Effector memory CD8-positive, alpha-beta T cell (primary cell): ENCODE measurements around the gene FERMT3.

Experiments used
- ATAC-seq: fragments of 150-1000 bp; cut with Tn5 transposase; replicated peaks from 2 replicates; pipeline ENCODE4 v1.10.0; 2021; ENCODE audit warnings: mild to moderate bottlenecking, moderate library complexity
- DNase-seq, 3 experiments: peaks; one replicate each; pipeline ENCODE4 v3.0.0; 2021
- H3K27ac Mint-ChIP-seq, 2 donors: one replicate each; pipeline ENCODE4 v1.8.0; 2022; ENCODE audit warnings: mild to moderate bottlenecking in 2 of 2, mixed read lengths in 2 of 2, moderate library complexity in 2 of 2
- H3K27me3 Mint-ChIP-seq, 2 donors: one replicate each; pipeline ENCODE4 v1.8.0; 2022; ENCODE audit warnings: mixed read lengths in 2 of 2
- H3K36me3 Mint-ChIP-seq: one replicate; pipeline ENCODE4 v1.8.0; 2022; ENCODE audit warnings: mild to moderate bottlenecking, moderate library complexity, mixed read lengths; ENCODE audit not compliant: insufficient read depth
- H3K4me1 Mint-ChIP-seq, 2 donors: one replicate each; pipeline ENCODE4 v1.8.0; 2022; ENCODE audit warnings: low read depth in 2 of 2, mixed read lengths in 2 of 2
- H3K4me3 Mint-ChIP-seq, 2 donors: one replicate each; pipeline ENCODE4 v1.8.0; 2022; ENCODE audit warnings: mild to moderate bottlenecking in 2 of 2, mixed read lengths in 2 of 2, moderate library complexity in 2 of 2
- H3K9me3 Mint-ChIP-seq, 2 donors: one replicate each; pipeline ENCODE4 v1.8.0; 2022; ENCODE audit warnings: mixed read lengths in 2 of 2

FERMT3 gene

DNA sequence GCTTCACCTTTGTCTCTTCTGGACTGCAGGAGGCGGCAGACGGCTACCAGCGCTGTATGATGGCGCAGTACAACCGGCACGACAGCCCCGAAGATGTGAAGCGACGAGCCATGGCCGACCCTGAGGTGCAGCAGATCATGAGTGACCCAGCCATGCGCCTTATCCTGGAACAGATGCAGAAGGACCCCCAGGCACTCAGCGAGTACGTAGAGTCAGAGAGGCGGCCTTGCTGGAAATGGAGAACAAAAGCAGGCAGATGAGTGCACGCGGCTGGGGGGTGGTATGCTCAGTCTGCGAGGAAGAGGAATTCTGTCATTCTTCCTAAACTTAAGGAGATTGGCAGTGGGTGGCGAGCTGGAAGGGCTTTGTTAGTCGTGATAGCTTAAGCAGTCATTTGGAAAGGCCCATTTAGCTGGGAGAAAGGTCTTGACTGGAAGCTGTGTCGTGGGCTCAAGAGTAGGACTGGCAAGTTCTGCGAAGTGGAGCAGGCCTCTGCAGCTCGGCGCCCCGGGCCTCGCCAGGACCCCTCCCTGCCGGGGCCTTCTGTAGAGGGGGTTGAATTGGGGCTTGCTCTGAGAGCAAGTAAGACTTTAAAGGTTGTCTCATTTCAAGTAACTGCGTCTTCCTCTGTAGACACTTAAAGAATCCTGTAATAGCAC is 3.0 kb upstream of the FERMT3 start:
- Mint-ChIP-seq H3K27ac (peak overlapping the region; percentile 67 to 77), H3K4me1 (peaks cover 24 to 28% of the 10 kb centered on the region in 2 donors), H3K36me3 (peaks cover 86% of the 10 kb centered on the region), H3K9me3 (no peaks in the 10 kb centered on the region), H3K4me3 (no peak overlapping the region), H3K27me3 (no peaks in the 10 kb centered on the region)
- ATAC-seq (no peak), DNase-seq (no peak)

DNA sequence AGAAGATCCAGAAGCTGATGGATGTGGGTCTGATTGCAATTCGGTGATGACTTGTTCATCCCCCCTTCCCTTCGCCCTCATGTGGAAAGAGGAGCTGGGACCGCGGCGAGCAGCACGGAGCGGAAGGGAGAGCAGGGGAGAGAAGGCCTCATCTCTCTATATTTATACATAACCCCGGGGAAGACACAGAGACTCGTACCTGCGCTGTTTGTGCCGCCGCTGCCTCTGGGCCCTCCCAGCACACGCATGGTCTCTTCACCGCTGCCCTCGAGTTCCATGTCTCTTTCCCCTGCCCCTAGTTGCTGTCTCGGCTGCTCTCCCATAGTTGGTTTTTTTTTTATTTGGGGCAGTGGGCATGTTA is 2.5 kb upstream of the FERMT3 start:
- Mint-ChIP-seq H3K36me3 (peaks cover 83% of the 10 kb centered on the region), H3K4me3 (no peak overlapping the region), H3K27ac (peak overlapping the region; percentile 52 to 77), H3K27me3 (no peaks in the 10 kb centered on the region), H3K4me1 (peaks cover 29 to 33% of the 10 kb centered on the region in 2 donors), H3K9me3 (no peaks in the 10 kb centered on the region)
- ATAC-seq: no peak
- no peak for DNase-seq

DNA sequence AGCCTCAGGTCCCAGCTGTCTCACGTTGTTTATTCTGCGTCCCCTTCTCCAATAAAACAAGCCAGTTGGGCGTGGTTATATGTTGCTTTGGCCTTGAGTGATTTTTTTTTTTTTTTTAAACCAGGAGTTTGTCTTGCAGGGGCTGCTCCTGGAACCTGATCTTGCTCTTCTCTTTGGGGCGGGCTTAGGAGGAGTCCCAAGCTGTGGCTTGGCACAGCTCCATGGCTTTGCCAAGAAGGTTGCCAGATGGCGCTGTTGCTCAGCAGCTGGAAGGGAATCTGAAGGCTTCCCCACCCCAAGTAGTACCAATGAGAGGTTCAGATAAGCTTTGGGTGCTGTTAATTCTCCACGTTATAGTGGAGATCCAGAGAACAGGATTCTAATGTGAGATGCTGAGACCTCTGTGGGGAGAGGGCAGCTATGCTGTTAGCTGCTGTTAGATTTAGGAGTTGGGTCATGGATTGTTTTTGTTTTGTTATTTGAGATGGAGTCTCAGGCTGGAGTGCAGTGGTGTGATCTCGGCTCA is 2.0 kb upstream of the FERMT3 start:
- Mint-ChIP-seq H3K27ac (peak overlapping the region; percentile 52 to 77), H3K9me3 (no peaks in the 10 kb centered on the region), H3K4me3 (peak overlapping the region; percentile 40 to 57), H3K4me1 (peaks cover 32 to 36% of the 10 kb centered on the region in 2 donors), H3K27me3 (no peaks in the 10 kb centered on the region), H3K36me3 (peaks cover 82% of the 10 kb centered on the region)
- ATAC-seq: peak; percentile 60
- DNase-seq: peak; percentile 83 to 85 (median 84)

DNA sequence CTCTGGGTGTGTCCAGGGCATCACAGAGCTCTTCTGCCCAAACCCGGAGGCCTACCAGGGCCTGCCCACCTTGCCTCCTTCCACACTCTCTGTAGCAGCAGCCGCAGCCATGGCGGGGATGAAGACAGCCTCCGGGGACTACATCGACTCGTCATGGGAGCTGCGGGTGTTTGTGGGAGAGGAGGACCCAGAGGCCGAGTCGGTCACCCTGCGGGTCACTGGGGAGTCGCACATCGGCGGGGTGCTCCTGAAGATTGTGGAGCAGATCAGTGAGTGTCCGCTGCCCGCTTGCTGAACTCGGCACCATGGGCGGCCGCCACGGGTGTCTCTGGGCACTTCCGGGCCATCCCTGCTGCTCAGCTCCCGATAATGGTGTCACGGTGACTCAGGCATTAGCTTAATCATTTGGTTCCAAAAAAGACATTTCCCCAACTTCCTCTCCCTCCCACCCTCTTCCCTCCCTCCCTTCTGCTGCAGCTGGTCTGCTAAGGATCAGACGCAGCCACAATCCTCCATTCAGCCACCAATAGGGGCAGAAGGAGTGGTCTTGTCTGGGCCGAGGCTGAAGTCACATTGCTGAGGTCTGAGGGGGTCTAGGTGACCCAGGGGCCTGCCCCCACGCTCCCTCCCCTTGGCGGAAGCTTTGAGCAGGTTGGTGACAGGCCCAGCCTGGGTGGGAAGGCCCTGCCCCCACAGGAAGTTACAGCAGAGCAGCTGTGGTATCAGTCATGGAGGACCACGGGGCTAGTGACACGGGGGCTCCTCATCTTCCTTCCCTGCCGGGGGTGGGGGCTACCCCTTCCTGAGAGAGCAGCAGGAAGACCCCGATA is 950 bp downstream of the FERMT3 start:
- DNase-seq (peak; percentile 57 to 69 (median 57)), ATAC-seq (peak; percentile 76)
- Mint-ChIP-seq H3K4me1 (peaks cover 43 to 45% of the 10 kb centered on the region in 2 donors), H3K9me3 (no peaks in the 10 kb centered on the region), H3K36me3 (peaks cover 72% of the 10 kb centered on the region), H3K27me3 (no peaks in the 10 kb centered on the region), H3K27ac (peak overlapping the region; percentile 93 to 95), H3K4me3 (peak overlapping the region; percentile 90 to 96)

DNA sequence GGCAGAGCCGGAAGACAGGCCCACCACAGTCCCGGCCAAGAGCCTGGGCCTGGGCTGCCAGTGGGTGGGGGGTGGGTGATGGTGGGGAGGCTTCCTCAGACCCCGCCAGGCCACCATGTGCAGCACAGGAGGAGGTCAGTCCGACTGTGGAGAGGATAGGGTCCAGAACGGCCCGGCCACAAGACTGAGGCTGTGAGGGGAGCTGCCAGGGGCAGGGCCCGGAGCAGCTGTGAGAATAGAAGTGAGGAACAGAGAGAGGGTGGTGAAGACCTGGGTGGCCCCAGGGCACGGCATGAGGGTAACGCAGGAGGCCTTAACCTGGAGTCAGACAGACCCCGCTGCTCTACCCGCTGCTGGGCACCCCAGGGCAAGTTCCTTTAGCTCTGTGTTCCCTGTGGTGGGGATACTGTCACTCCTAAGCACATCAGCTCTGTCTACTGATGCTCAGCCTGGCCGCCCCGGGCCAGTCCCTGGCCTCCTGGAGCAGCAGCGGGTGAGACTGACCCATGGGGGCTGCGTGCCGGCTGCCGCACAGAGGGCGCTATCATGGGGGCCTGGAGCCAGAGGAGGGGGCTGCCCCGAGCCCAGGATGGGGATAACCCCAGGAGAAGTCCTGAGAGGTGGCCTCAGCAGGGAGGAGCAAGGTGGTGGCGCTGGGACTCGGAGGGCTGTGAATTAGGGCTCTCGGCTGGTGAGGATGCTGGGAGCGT is 1.7 kb downstream of the FERMT3 start:
- H3K27me3 Mint-ChIP-seq: no peaks in the 10 kb centered on the region
- no peak for ATAC-seq
- H3K4me1 Mint-ChIP-seq: peaks cover 47 to 48% of the 10 kb centered on the region in 2 donors
- no peaks in the 10 kb centered on the region for H3K9me3 Mint-ChIP-seq
- no peak for DNase-seq
- peak overlapping the region; percentile 90 to 96 for H3K4me3 Mint-ChIP-seq
- peak overlapping the region; percentile 93 to 95 for H3K27ac Mint-ChIP-seq
- H3K36me3 Mint-ChIP-seq: peaks cover 64% of the 10 kb centered on the region

DNA sequence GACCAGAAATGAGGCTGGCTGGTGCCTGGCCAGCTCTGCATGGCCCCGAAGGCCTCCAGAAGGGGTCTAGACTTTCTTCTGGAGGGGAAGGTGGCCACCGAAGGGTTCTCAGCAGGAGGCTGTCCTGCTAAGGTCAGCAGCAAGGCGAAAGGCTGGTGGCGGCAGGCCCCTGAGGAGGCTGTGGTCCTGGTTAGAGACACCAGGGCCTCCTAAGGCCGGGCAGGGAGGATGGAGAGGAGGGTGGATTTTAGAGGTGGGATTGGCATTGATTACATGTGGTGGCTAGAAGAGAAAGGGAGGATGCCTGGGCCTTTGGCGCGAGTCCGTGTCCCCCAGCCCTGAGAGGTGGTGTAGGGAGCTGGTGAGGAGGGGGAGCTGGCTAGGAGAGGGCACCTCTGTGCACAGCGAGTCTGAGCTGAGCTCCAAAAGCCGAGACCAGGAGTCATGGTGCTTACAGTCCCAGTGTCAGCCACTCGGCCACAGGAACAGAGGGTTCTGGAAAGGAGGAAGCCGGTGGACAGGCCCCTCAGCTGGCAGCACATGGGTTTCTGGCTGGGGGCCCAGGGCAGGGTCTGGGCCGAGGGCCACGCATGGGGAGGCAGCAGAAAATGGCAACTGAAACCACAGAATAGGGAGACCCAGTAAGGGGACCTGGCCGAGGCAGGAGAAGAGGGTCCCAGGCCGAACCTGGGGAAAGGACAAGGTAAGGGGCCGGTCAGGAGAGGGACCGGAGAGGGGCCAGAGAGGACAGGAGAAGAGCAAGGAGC is 2.5 kb downstream of the FERMT3 start:
- Mint-ChIP-seq H3K27ac (peak overlapping the region; percentile 93 to 95), H3K9me3 (no peaks in the 10 kb centered on the region), H3K27me3 (no peaks in the 10 kb centered on the region), H3K4me3 (peak overlapping the region; percentile 90 to 96), H3K4me1 (peaks cover 43 to 49% of the 10 kb centered on the region in 2 donors), H3K36me3 (peaks cover 64% of the 10 kb centered on the region)
- DNase-seq (no peak), ATAC-seq (no peak)

DNA sequence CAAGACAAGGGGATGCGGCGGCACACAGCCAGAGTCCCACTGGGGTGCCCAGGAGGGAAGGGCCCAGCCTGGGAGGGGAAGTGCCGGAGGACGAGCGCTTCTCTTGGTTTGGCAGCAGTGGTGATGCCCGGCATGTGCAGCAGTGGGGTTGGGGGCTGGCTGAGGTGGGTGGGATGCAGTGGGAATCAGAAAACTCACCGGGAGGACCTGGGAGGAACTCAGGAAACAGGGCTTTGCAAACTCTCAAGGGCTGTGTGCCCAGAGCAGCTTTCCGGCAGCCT is 3.0 kb downstream of the FERMT3 start:
- no peak overlapping the region for H3K4me3 Mint-ChIP-seq
- H3K9me3 Mint-ChIP-seq: no peaks in the 10 kb centered on the region
- H3K27me3 Mint-ChIP-seq: no peaks in the 10 kb centered on the region
- peaks cover 38 to 45% of the 10 kb centered on the region in 2 donors for H3K4me1 Mint-ChIP-seq
- peak overlapping the region; percentile 93 to 95 for H3K27ac Mint-ChIP-seq
- peaks cover 64% of the 10 kb centered on the region for H3K36me3 Mint-ChIP-seq
- ATAC-seq: no peak
- DNase-seq: no peak

DNA sequence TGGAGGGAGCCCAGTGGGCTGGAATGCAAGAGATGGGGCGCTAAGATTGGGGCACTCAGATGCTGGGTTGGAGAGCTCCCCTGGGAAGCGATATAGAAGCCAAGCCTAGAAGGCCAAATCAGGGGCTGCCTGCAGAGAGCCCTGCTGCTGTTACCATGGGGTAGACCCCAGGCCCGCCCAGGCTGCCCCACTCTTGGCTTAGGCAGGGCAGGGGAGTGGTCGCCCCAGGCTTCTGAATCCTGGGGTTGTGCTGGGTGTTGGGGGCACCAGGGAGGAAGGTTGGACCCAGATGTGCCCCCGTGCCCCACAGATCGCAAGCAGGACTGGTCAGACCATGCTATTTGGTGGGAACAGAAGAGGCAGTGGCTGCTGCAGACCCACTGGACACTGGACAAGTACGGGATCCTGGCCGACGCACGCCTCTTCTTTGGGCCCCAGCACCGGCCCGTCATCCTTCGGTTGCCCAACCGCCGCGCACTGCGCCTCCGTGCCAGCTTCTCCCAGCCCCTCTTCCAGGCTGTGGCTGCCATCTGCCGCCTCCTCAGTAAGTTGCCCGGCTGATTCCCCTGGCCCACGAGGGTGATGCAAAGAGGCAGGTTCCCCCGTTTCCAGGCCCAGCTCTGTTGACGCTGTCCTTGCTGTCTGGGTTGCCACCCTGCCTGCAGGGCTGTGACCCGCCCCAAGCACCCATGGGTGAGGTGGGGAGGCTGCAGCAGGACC is 3.9 kb downstream of the FERMT3 start:
- Mint-ChIP-seq H3K9me3 (no peaks in the 10 kb centered on the region), H3K4me1 (peaks cover 35 to 42% of the 10 kb centered on the region in 2 donors), H3K27ac (no peak overlapping the region), H3K4me3 (no peak overlapping the region), H3K27me3 (no peaks in the 10 kb centered on the region), H3K36me3 (peaks cover 67% of the 10 kb centered on the region)
- DNase-seq (no peak), ATAC-seq (no peak)

DNA sequence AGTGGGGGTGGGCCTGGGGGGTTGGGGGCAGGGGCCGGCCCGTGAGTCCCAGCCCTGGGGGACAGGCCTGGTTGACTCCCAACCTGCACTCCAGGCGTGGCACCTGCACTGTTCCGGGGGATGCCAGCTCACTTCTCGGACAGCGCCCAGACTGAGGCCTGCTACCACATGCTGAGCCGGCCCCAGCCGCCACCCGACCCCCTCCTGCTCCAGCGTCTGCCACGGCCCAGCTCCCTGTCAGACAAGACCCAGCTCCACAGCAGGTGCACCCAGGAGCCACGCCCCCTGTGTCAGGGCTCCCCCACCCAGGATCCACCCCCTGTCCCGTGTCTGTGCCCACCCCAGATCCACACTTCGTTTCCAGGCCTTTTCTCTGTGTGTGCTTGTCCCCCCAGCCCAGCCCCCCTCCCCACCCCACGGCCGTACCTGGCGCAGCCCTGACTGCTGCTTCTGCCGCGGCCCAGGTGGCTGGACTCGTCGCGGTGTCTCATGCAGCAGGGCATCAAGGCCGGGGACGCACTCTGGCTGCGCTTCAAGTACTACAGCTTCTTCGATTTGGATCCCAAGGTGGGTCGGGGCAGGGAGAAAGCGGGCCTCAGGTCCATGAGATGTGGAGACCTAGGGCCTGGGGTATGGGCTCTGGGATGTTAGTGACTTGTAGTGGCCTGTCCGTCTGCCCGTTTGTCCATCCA is 4.8 kb downstream of the FERMT3 start:
- Mint-ChIP-seq H3K9me3 (no peaks in the 10 kb centered on the region), H3K27ac (no peak overlapping the region), H3K27me3 (no peaks in the 10 kb centered on the region), H3K36me3 (peaks cover 74% of the 10 kb centered on the region), H3K4me3 (no peak overlapping the region), H3K4me1 (peaks cover 35 to 36% of the 10 kb centered on the region in 2 donors)
- DNase-seq (no peak), ATAC-seq (no peak)

DNA sequence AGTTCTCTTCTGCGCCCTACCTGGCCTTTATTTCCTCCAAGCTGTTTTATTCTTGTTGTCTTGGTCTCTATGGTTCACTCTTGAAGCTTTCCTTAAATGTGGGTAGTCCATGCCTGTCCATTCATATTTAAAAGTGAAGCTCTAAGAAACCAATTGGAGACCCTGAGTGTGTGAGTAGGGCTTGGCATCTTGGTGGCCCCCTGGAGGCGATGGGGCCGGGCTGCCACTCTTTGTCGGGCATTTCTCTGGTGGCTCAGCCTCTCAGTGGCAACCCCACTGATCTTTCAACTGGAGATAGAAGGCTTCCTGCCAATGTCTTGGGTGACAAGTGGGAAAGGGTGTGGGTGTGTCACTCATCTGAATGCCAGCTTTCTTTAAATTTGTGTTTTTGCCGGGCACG is 10.4 kb downstream of the FERMT3 start:
- Mint-ChIP-seq H3K4me3 (no peak overlapping the region), H3K36me3 (peaks cover 85% of the 10 kb centered on the region), H3K9me3 (no peaks in the 10 kb centered on the region), H3K27ac (peak overlapping the region in 1 of 2 donors; percentile 59), H3K27me3 (no peaks in the 10 kb centered on the region), H3K4me1 (peaks cover 11 to 17% of the 10 kb centered on the region in 2 donors)
- ATAC-seq: no peak
- DNase-seq: no peak

DNA sequence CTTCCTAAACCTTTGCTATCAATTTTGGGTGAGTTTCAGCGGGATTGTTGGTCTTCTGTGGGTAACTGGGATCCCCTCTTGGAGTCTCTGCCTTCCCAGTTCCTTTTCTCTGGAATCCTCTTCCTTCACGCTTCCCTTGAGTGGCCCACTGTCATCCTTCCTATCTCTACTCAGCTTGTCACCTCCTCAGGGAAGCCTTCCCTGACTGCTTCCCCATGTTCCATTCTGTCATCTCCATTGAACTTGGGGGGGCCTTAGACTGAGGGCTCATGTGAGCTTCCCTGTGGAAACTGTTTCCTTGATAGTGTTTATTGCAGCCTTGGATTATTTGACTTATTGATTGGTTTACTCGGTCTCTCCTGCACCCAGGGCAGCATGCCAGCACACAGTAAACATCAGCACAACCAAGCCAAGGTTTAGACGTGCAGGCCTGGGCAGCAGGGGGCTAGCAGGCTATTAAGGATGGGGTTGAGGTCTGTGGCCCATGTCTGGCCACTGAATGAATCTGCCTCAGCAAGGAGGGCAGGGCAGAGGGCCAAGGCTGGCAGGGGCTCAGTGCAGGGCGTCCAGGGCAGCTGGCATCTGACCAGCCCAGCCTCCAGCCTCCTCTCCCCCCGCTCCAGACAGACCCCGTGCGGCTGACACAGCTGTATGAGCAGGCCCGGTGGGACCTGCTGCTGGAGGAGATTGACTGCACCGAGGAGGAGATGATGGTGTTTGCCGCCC is 12.3 kb downstream of the FERMT3 start:
- H3K27me3 Mint-ChIP-seq: no peaks in the 10 kb centered on the region
- peak overlapping the region; percentile 65 to 85 for H3K27ac Mint-ChIP-seq
- no peak overlapping the region for H3K4me3 Mint-ChIP-seq

DNA sequence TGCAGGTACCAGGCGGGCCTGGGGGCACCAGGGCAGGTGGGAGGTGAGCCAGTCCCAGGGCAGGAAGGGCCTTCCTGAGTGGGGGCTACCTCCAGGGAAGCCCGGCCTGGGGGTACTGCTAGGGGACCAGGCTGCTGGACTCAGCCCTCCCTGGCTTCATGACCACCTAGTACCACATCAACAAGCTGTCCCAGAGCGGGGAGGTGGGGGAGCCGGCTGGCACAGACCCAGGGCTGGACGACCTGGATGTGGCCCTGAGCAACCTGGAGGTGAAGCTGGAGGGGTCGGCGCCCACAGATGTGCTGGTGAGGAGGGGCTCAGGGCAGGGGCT is 12.8 kb downstream of the FERMT3 start:
- Mint-ChIP-seq H3K36me3 (peaks cover 88% of the 10 kb centered on the region), H3K4me3 (no peak overlapping the region), H3K27me3 (no peaks in the 10 kb centered on the region), H3K9me3 (no peaks in the 10 kb centered on the region), H3K27ac (no peak overlapping the region), H3K4me1 (peaks cover 6 to 7% of the 10 kb centered on the region in 2 donors)
- DNase-seq (no peak), ATAC-seq (no peak)

More for the DNA sequence above, 12.3 kb downstream of the FERMT3 start:
- DNase-seq (no peak), ATAC-seq (no peak)
- Mint-ChIP-seq H3K9me3 (no peaks in the 10 kb centered on the region), H3K36me3 (peaks cover 89% of the 10 kb centered on the region), H3K4me1 (peaks cover 4 to 7% of the 10 kb centered on the region in 2 donors)
